HepG2 (cell line): Measurements from ENCODE around the gene CABLES2. TPM values are rescaled to one million over a fixed set of nuclear protein-coding genes. Genes with fewer than 3 reads are reported as not detected.

ENCODE experiments used
- AGO2 ChIP-seq: fragments of 200-400 bp; formaldehyde crosslinking; optimal IDR thresholded peaks from 2 replicates; pipeline ENCODE3; 2017; ENCODE audit warnings: mild to moderate bottlenecking, low read depth, low read length, moderate library complexity
- ATRX ChIP-seq: sonication (generic); formaldehyde crosslinking; IDR thresholded peaks from 2 replicates; pipeline ENCODE4 v1.4.0; 2020; ENCODE audit warnings: missing genetic modification reagents, borderline replicate concordance
- HMG20A ChIP-seq: IDR thresholded peaks from 2 replicates; pipeline ENCODE4 v1.6.1; 2016; ENCODE audit warnings: borderline replicate concordance
- KDM1A ChIP-seq: IDR thresholded peaks from 2 replicates; pipeline ENCODE4 v1.6.1; 2016; ENCODE audit warnings: missing compliant biosample characterization
- KDM6A ChIP-seq: IDR thresholded peaks from 2 replicates; pipeline ENCODE4 v1.6.1; 2016; ENCODE audit warnings: low read depth
- KLF11 ChIP-seq: IDR thresholded peaks from 2 replicates; pipeline ENCODE4 v1.6.1; 2016; ENCODE audit warnings: missing compliant biosample characterization
- MNT ChIP-seq: fragments of 450-650 bp; IDR thresholded peaks from 2 replicates; pipeline ENCODE4 v1.6.1; 2016
- NR0B2 ChIP-seq: sonication (generic); formaldehyde crosslinking; IDR thresholded peaks from 2 replicates; pipeline ENCODE4 v1.4.0; 2020; ENCODE audit warnings: mild to moderate bottlenecking, missing genetic modification reagents
- TFDP1 ChIP-seq: IDR thresholded peaks from 2 replicates; pipeline ENCODE4 v1.6.1; 2016; ENCODE audit warnings: missing compliant biosample characterization, missing genetic modification reagents, borderline replicate concordance
- THAP9 ChIP-seq: sonication (generic); formaldehyde crosslinking; IDR thresholded peaks from 2 replicates; pipeline ENCODE4; 2020; ENCODE audit warnings: missing genetic modification reagents, mild to moderate bottlenecking, borderline replicate concordance
- ZNF121 ChIP-seq: sonication (generic); formaldehyde crosslinking; IDR thresholded peaks from 2 replicates; pipeline ENCODE4 v1.5.0; 2020; ENCODE audit warnings: mild to moderate bottlenecking, missing genetic modification reagents
- ZNF232 ChIP-seq: sonication (generic); formaldehyde crosslinking; IDR thresholded peaks from 2 replicates; pipeline ENCODE4 v1.4.0; 2020; ENCODE audit warnings: missing genetic modification reagents, borderline replicate concordance
- ZNF256 ChIP-seq: sonication (generic); formaldehyde crosslinking; conservative IDR thresholded peaks from 2 replicates; pipeline ENCODE4 v1.4.0; 2020; ENCODE audit warnings: missing genetic modification reagents
- ZNF562 ChIP-seq: sonication (generic); formaldehyde crosslinking; IDR thresholded peaks from 2 replicates; pipeline ENCODE4 v1.8.0; 2022; ENCODE audit warnings: missing genetic modification reagents, borderline replicate concordance
- ZNF7 ChIP-seq: IDR thresholded peaks from 2 replicates; pipeline ENCODE4 v1.6.1; 2016; ENCODE audit warnings: missing biosample characterization, missing genetic modification reagents
- ZNF782 ChIP-seq: sonication (generic); formaldehyde crosslinking; IDR thresholded peaks from 2 replicates; pipeline ENCODE4 v1.4.0; 2020; ENCODE audit warnings: missing genetic modification reagents, mild to moderate bottlenecking, borderline replicate concordance
- ZNF816 ChIP-seq: sonication (generic); formaldehyde crosslinking; IDR thresholded peaks from 2 replicates; pipeline ENCODE4 v1.8.0; 2022; ENCODE audit warnings: missing genetic modification reagents, mild to moderate bottlenecking, borderline replicate concordance
- ZNF878 ChIP-seq: sonication (generic); formaldehyde crosslinking; IDR thresholded peaks from 2 replicates; pipeline ENCODE4 v1.8.1; 2023; ENCODE audit warnings: mild to moderate bottlenecking, missing genetic modification reagents, moderate library complexity
- ZSCAN5A ChIP-seq: sonication (generic); formaldehyde crosslinking; IDR thresholded peaks from 2 replicates; pipeline ENCODE4 v1.8.0; 2022; ENCODE audit warnings: mild to moderate bottlenecking, missing genetic modification reagents, borderline replicate concordance
- polyA plus RNA-seq, 8 experiments: library from polyadenylated mRNA; depleted of rRNA in 3 of 8; stranded (reverse) in 7 of 8; unstranded in 1 of 8; fragments of >200 nt; fragmentation: Illumina TruSeq in 4 of 8; extraction: Trizol in 4 of 8; gene quantifications; 2 replicates each; pipeline versions ENCODE4 v1.2.1 to v1.2.3, GENCODE V29; 2011 to 2016; ENCODE audit warnings: low read depth in 4 of 8, missing spikeins in 1 of 8, mixed read lengths in 1 of 8; ENCODE audit not compliant: insufficient read depth in 1 of 8
- total RNA-seq, 5 experiments: library from RNA; depleted of rRNA; stranded (reverse); fragments of >200 nt; fragmentation: Illumina TruSeq; extraction: Trizol; gene quantifications; 2 replicates each; pipeline ENCODE4 v1.2.3, GENCODE V29; 2016; ENCODE audit warnings: low read depth in 1 of 5

CABLES2 gene
- total and polyA plus RNA-seq, 2 of the 13 experiments (the other 11 are each of a cell fraction or from before 2014, with no cell fraction given), result 5.2 to 9.7 TPM

- no peak for TF ChIP-seq ZSCAN5A (CRISPR knock-in tag)
- no peak for TF ChIP-seq ZNF878 (CRISPR knock-in tag)
- TF ChIP-seq ZNF232 (CRISPR knock-in tag), result 0 out of 2 replicates have a peak, but pooled peaks have one; percentile 21
- TF ChIP-seq NR0B2 (CRISPR knock-in tag), result no peak
- no peak for TF ChIP-seq ZNF816
- TF ChIP-seq ZNF562 (CRISPR knock-in tag), result no peak
- TF ChIP-seq ATRX, result no peak
- TF ChIP-seq MNT, result no peak
- TF ChIP-seq KDM6A (CRISPR knock-in tag), result no peak
- TF ChIP-seq ZNF121 (CRISPR knock-in tag), result 0 out of 2 replicates have a peak, but pooled peaks have one; percentile 20
- 0 out of 2 replicates have a peak, but pooled peaks have one; percentile 39 for TF ChIP-seq KLF11 (CRISPR knock-in tag)
- TF ChIP-seq HMG20A (CRISPR knock-in tag), result no peak
- TF ChIP-seq ZNF256 (CRISPR knock-in tag), result no peak
- 0 out of 2 replicates have a peak, but pooled peaks have one; percentile 64 for TF ChIP-seq ZNF782 (CRISPR knock-in tag)
- no peak for TF ChIP-seq KDM1A (CRISPR knock-in tag)
- TF ChIP-seq THAP9 (CRISPR knock-in tag), result no peak
- TF ChIP-seq TFDP1 (CRISPR knock-in tag), result no peak
- no peak for TF ChIP-seq ZNF7 (CRISPR knock-in tag)
- peak; percentile 78 for TF ChIP-seq AGO2
These were observed 36.8 kb downstream of the CABLES2 start (continued) for GRCh38 chr20:62370115-62370806.
